Neural cell (in vitro differentiated cells): ENCODE data around the gene ABHD11.

Experiments
- EZH2 ChIP-seq: fragments of 200-600, 300-800 bp; shearing (Covaris generic), sonication (generic); IDR thresholded peaks from 2 replicates; pipeline ENCODE4 v1.6.1; 2014; ENCODE audit warnings: antibody characterized with exemption, low read length, borderline replicate concordance, mild to moderate bottlenecking; ENCODE audit not compliant: insufficient read depth, poor library complexity, severe bottlenecking
- POLR2AphosphoS5 ChIP-seq: IDR thresholded peaks from 2 replicates; pipeline ENCODE4 v1.6.1; 2012
- TF ChIP-seq, protein P1 (sequence below): fragments of 450-650 bp; IDR thresholded peaks from 2 replicates; pipeline ENCODE4 v1.5.1; 2014; ENCODE audit warnings: antibody characterized with exemption, mild to moderate bottlenecking, moderate library complexity; ENCODE audit not compliant: poor library complexity, severe bottlenecking

DNA sequence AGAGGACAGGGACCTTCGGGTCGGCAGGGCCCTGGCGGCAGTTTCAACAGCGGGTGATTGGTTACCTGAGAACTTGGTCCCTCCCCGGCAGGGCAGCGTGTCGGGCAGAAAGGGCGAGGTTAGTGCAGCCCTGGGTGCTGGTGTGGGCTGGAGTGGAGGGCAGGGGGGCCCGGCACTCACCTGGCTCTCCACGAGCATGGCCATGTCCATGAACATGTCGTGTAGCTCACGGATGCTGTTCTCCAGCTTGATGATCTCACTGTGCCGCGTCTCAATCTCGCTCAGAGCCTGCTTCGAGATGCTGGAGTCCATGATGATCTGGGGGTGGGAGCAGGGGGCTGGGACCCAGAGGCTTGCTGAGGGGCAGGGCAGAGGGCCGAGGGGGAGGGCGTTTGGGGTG lies 35.9 kb downstream of the ABHD11 start:
- TF ChIP-seq, protein P1, sequence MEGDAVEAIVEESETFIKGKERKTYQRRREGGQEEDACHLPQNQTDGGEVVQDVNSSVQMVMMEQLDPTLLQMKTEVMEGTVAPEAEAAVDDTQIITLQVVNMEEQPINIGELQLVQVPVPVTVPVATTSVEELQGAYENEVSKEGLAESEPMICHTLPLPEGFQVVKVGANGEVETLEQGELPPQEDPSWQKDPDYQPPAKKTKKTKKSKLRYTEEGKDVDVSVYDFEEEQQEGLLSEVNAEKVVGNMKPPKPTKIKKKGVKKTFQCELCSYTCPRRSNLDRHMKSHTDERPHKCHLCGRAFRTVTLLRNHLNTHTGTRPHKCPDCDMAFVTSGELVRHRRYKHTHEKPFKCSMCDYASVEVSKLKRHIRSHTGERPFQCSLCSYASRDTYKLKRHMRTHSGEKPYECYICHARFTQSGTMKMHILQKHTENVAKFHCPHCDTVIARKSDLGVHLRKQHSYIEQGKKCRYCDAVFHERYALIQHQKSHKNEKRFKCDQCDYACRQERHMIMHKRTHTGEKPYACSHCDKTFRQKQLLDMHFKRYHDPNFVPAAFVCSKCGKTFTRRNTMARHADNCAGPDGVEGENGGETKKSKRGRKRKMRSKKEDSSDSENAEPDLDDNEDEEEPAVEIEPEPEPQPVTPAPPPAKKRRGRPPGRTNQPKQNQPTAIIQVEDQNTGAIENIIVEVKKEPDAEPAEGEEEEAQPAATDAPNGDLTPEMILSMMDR: no peak
- no peak for TF ChIP-seq POLR2AphosphoS5
- no peak for TF ChIP-seq EZH2
